ENCODE measurements around the gene TIPARP.

GRCh38 chr3:156657862-156658731 lies 16.3 kb upstream of the TIPARP start:
- TF ChIP-seq GATA2 (IDR thresholded peaks at IDR 0.05; ENCODE audit: low read depth, low read length), result no peak
- no peak for TF ChIP-seq GATA3 (IDR thresholded peaks at IDR 0.05; ENCODE audit: low read depth, low read length)
